Activated B cell treated with CpG ODN at 0.5 μM for 24 hours (primary cell): ENCODE results near the gene SYNE2. TPM values are rescaled to one million over a fixed set of nuclear protein-coding genes. Genes with fewer than 3 reads are reported as not detected.

Experiments used
- ATAC-seq: fragments of 200-7000 bp; cut with Tn5 transposase; one replicate; pipeline ENCODE4 v1.10.0; 2021; ENCODE audit warnings: low read depth, mild to moderate bottlenecking, moderate library complexity
- CTCF ChIA-PET: fragments of 350-600 bp; sonication (Branson Sonifier 250); formaldehyde crosslinking; loops from one replicate; lab custom pipeline; 2021; ENCODE audit warnings: antibody characterized with exemption; lab: Charles Lee
- POLR2A ChIA-PET: fragments of 350-600 bp; sonication (Branson Sonifier 250); formaldehyde crosslinking; loops from one replicate; lab custom pipeline; 2021; ENCODE audit warnings: antibody characterized with exemption; lab: Charles Lee
- DNase-seq: peaks from one replicate; pipeline ENCODE4 v3.0.0; 2022
- H3K27ac Mint-ChIP-seq: one replicate; pipeline ENCODE4 v1.8.0; 2020; ENCODE audit warnings: mixed read lengths
- H3K27me3 Mint-ChIP-seq: one replicate; pipeline ENCODE4 v1.8.0; 2021; ENCODE audit warnings: mixed read lengths
- H3K36me3 Mint-ChIP-seq: one replicate; pipeline ENCODE4 v1.8.0; 2021; ENCODE audit warnings: low read depth, mixed read lengths
- H3K4me1 Mint-ChIP-seq: one replicate; pipeline ENCODE4 v1.8.0; 2021; ENCODE audit warnings: mixed read lengths
- H3K4me3 Mint-ChIP-seq: one replicate; pipeline ENCODE4 v1.8.0; 2020; ENCODE audit warnings: mild to moderate bottlenecking, mixed read lengths
- H3K9me3 Mint-ChIP-seq: one replicate; pipeline ENCODE4 v1.8.0; 2020; ENCODE audit warnings: mixed read lengths
- CTCF ChIP-seq: fragments of 200-600 bp; IDR thresholded peaks from one replicate; pipeline ENCODE4 v1.8.0; 2022; ENCODE audit warnings: antibody characterized with exemption, mild to moderate bottlenecking
- intact Hi-C: fragments of 100-400 bp; cut with micrococcal nuclease; formaldehyde crosslinking; loops from one replicate; pipeline ENCODE4 v1.15.1; 2024
- total RNA-seq: library from RNA; stranded (reverse); gene quantifications from 2 replicates; pipeline ENCODE4 v1.2.3, GENCODE V29; 2022

Gene SYNE2
- total RNA-seq, 1 donor from 2014 or later = 40.1 TPM

GRCh38 chr14:64005822-64006221, 153.0 kb downstream of the SYNE2 start:
- CTCF ChIA-PET = interaction anchor here (1.4 kb wide), 1 partner anchor 298 kb away, joined by 3 read pairs; no protein-coding TSS in a partner anchor
- H3K4me1 Mint-ChIP-seq = peaks cover 10% of the 10 kb centered on the region
- no peak for DNase-seq
- no peak overlapping the region for H3K27ac Mint-ChIP-seq
- no peaks in the 10 kb centered on the region for H3K27me3 Mint-ChIP-seq
- no peak for TF ChIP-seq CTCF
- no peaks in the 10 kb centered on the region for H3K9me3 Mint-ChIP-seq
- intact Hi-C loops = no loop called here
- ATAC-seq = no peak
- POLR2A ChIA-PET = no interaction called here
- H3K36me3 Mint-ChIP-seq = peaks cover 18% of the 10 kb centered on the region
- no peak overlapping the region for H3K4me3 Mint-ChIP-seq

GRCh38 chr14:64008016-64008415, 155.2 kb downstream of the SYNE2 start:
- H3K36me3 Mint-ChIP-seq = peaks cover 5% of the 10 kb centered on the region
- TF ChIP-seq CTCF = no peak
- ATAC-seq = no peak

GRCh38 chr14:64012003-64012402, 159.2 kb downstream of the SYNE2 start:
- DNase-seq (no peak), ATAC-seq (no peak)
- intact Hi-C loops = no loop called here
- peaks cover 10% of the 10 kb centered on the region for H3K36me3 Mint-ChIP-seq
- H3K9me3 Mint-ChIP-seq = no peaks in the 10 kb centered on the region
- no peak overlapping the region for H3K4me3 Mint-ChIP-seq
- POLR2A ChIA-PET = no interaction called here
- CTCF ChIA-PET = interaction anchor here (1.2 to 3.8 kb wide), 4 partner anchors 9 to 292 kb away, joined by 3 to 33 read pairs (median 8); partner anchors contain the start of gene ESR2
- TF ChIP-seq CTCF = no peak
- no peaks in the 10 kb centered on the region for H3K4me1 Mint-ChIP-seq
- H3K27me3 Mint-ChIP-seq = no peaks in the 10 kb centered on the region
- no peak overlapping the region for H3K27ac Mint-ChIP-seq

More at GRCh38 chr14:64008016-64008415, 155.2 kb downstream of the SYNE2 start:
- H3K9me3 Mint-ChIP-seq = no peaks in the 10 kb centered on the region
- no peak overlapping the region for H3K27ac Mint-ChIP-seq
- ChIA-PET CTCF (no interaction called here), POLR2A (no interaction called here)
- H3K4me3 Mint-ChIP-seq = no peak overlapping the region
- H3K27me3 Mint-ChIP-seq = no peaks in the 10 kb centered on the region
- H3K4me1 Mint-ChIP-seq = peaks cover 10% of the 10 kb centered on the region
- DNase-seq = no peak
- intact Hi-C loops = no loop called here

GRCh38 chr14:64012720-64013119, 159.9 kb downstream of the SYNE2 start:
- CTCF ChIA-PET = interaction anchor here (3.8 kb wide), 1 partner anchor 291 kb away, joined by 33 read pairs; no protein-coding TSS in a partner anchor
- no peaks in the 10 kb centered on the region for H3K27me3 Mint-ChIP-seq
- H3K4me3 Mint-ChIP-seq = no peak overlapping the region
- POLR2A ChIA-PET = no interaction called here
- DNase-seq (no peak), ATAC-seq (no peak)
- intact Hi-C loops = no loop called here
- TF ChIP-seq CTCF = no peak
- H3K36me3 Mint-ChIP-seq = peaks cover 13% of the 10 kb centered on the region
- H3K4me1 Mint-ChIP-seq = no peaks in the 10 kb centered on the region
- no peaks in the 10 kb centered on the region for H3K9me3 Mint-ChIP-seq
- H3K27ac Mint-ChIP-seq = no peak overlapping the region

GRCh38 chr14:64025479-64025878, 172.7 kb downstream of the SYNE2 start:
- Mint-ChIP-seq H3K36me3 (peaks cover 49% of the 10 kb centered on the region), H3K4me3 (no peak overlapping the region), H3K27me3 (no peaks in the 10 kb centered on the region), H3K4me1 (no peaks in the 10 kb centered on the region), H3K27ac (no peak overlapping the region), H3K9me3 (no peaks in the 10 kb centered on the region)
- intact Hi-C loops = no loop called here
- ChIA-PET CTCF (no interaction called here), POLR2A (no interaction called here)
- TF ChIP-seq CTCF = no peak
- DNase-seq (no peak), ATAC-seq (no peak)
